ENCODE data around the gene CMBL.

GRCh38 chr5:10264604-10265003 is 43.1 kb downstream of the CMBL start:
- TF ChIP-seq POLR2A (IDR thresholded peaks at IDR 0.05) (no peak), EP300 (IDR thresholded peaks at IDR 0.05) (no peak), CTCF (IDR thresholded peaks at IDR 0.05) (no peak), POLR2AphosphoS5 (IDR thresholded peaks at IDR 0.05) (no peak)
